ENCODE measurements around the gene NTSR1.

GRCh38 chr20:62809530-62810428, 101.1 kb downstream of the NTSR1 start:
- TF ChIP-seq CTCF (IDR thresholded peaks at IDR 0.05): no peak
- no peak for TF ChIP-seq EP300 (IDR thresholded peaks at IDR 0.05)
- TF ChIP-seq POLR2A (IDR thresholded peaks at IDR 0.05): no peak
